HepG2 (cell line): Measurements from ENCODE around the gene CA10. TPM values are rescaled to one million over a fixed set of nuclear protein-coding genes. Genes with fewer than 3 reads are reported as not detected.

ENCODE experiments used
- ATAC-seq: fragments of 200-7000 bp; cut with Tn5 transposase; 3 replicates; pipeline ENCODE4 v1.9.1; 2020; ENCODE audit warnings: mild to moderate bottlenecking, moderate library complexity
- BruUV-seq: library from RNA; stranded (reverse); fragments of 400-500 nt; replicated peaks from 2 replicates; lab custom pipeline; 2021; lab: Mats Ljungman, UMichigan
- CTCF ChIA-PET: fragments of 300-600 bp; formaldehyde crosslinking; extraction: SDS; loops from one replicate; lab custom pipeline; 2021; ENCODE audit warnings: low total read pairs, inconsistent platforms, low intra/inter-chr PET ratio; lab: Yijun Ruan, JAX
- POLR2A ChIA-PET: fragments of 350-600 bp; sonication (Branson Sonifier 250); formaldehyde crosslinking; loops from one replicate; lab custom pipeline; 2020; ENCODE audit warnings: antibody characterized with exemption, inconsistent platforms; lab: Yijun Ruan, JAX
- DNase-seq: peaks from one replicate; pipeline ENCODE4 v3.0.0-alpha.2; 2015; ENCODE audit warnings: low spot score
- FAIRE-seq: peaks from 3 replicates; lab custom pipeline; 2011; peaks lifted over from hg19 to GRCh38; lab: Jason Lieb, UNC
- H2AFZ ChIP-seq: one replicate; pipeline ENCODE4 v1.6.1; 2011; ENCODE audit warnings: low read length, inconsistent platforms
- H3K27ac ChIP-seq: fragments of 300-600 bp; 3 replicates; pipeline ENCODE4 v1.8.0; 2011; ENCODE audit warnings: mixed run types, mild to moderate bottlenecking, mixed read lengths, low read length, inconsistent platforms; ENCODE audit not compliant: insufficient read depth; ENCODE audit errors: extremely low read length
- H3K27me3 ChIP-seq, 2 experiments: fragments of 200-600 bp in 1 of 2; 2 replicates in 1 of 2; 3 replicates in 1 of 2; pipeline versions ENCODE4 v1.6.0 to v1.8.0; 2011; ENCODE audit warnings: low read length in 2 of 2, mild to moderate bottlenecking in 2 of 2, moderate library complexity in 2 of 2, inconsistent platforms in 1 of 2; ENCODE audit not compliant: insufficient read depth in 2 of 2, control insufficient read depth in 1 of 2
- H3K36me3 ChIP-seq, 2 experiments: fragments of 200-600 bp in 1 of 2; replicated peaks in 1 of 2; 2 replicates in 1 of 2; 3 replicates in 1 of 2; pipeline versions ENCODE4 v1.5.1 to v1.8.0; 2011; ENCODE audit warnings: low read length in 2 of 2, inconsistent platforms in 1 of 2; ENCODE audit not compliant: insufficient read depth in 2 of 2, control insufficient read depth in 1 of 2
- H3K4me1 ChIP-seq: 2 replicates; pipeline ENCODE4 v1.5.1; 2012; ENCODE audit warnings: low read length, inconsistent platforms; ENCODE audit not compliant: insufficient read depth
- H3K4me2 ChIP-seq: 2 replicates; pipeline ENCODE4 v1.6.0; 2011; ENCODE audit warnings: low read depth, low read length, inconsistent platforms
- H3K4me3 ChIP-seq, 3 experiments: fragments of 200-600 bp in 1 of 3; sonication (generic), shearing (Covaris generic) in 1 of 3; replicated peaks in 1 of 3; 2 replicates each; pipeline ENCODE4 v1.5.1; 2011 to 2016; ENCODE audit warnings: low read length in 3 of 3, inconsistent platforms in 2 of 3, low read depth in 2 of 3, mild to moderate bottlenecking in 2 of 3, control low read depth in 1 of 3, mixed read lengths in 1 of 3; ENCODE audit not compliant: insufficient read depth in 1 of 3
- H3K79me2 ChIP-seq: one replicate; pipeline ENCODE4 v1.6.1; 2011; ENCODE audit warnings: low read length, inconsistent platforms; ENCODE audit not compliant: insufficient read depth
- H3K9ac ChIP-seq: 2 replicates; pipeline ENCODE4 v1.6.0; 2011; ENCODE audit warnings: mild to moderate bottlenecking, low read depth, low read length, inconsistent platforms; ENCODE audit not compliant: insufficient read depth
- H3K9me3 ChIP-seq: 2 replicates; pipeline ENCODE4 v1.5.1; 2012; ENCODE audit warnings: mild to moderate bottlenecking, low read length
- H4K20me1 ChIP-seq: 2 replicates; pipeline ENCODE4 v1.6.0; 2011; ENCODE audit warnings: inconsistent platforms, mild to moderate bottlenecking, low read length, moderate library complexity; ENCODE audit not compliant: insufficient read depth
- BORCS8-MEF2B ChIP-seq: sonication (generic); formaldehyde crosslinking; IDR thresholded peaks from 2 replicates; pipeline ENCODE4 v1.8.0; 2022; ENCODE audit warnings: mild to moderate bottlenecking, missing genetic modification reagents
- CREM ChIP-seq, 2 experiments: sonication (generic) in 1 of 2; formaldehyde crosslinking in 1 of 2; IDR thresholded peaks; 2 replicates each; pipeline versions ENCODE4 v1.4.0 to v1.6.1; 2016 to 2020; ENCODE audit warnings: antibody characterized with exemption in 1 of 2, mild to moderate bottlenecking in 1 of 2, missing genetic modification reagents in 1 of 2
- ELK4 ChIP-seq: sonication (generic); formaldehyde crosslinking; IDR thresholded peaks from 2 replicates; pipeline ENCODE4 v1.9.0; 2021; ENCODE audit warnings: missing genetic modification reagents, borderline replicate concordance
- HMGA1 ChIP-seq: sonication (generic); formaldehyde crosslinking; conservative IDR thresholded peaks from 2 replicates; pipeline ENCODE4 v1.4.0; 2020; ENCODE audit warnings: missing genetic modification reagents
- KLF11 ChIP-seq: IDR thresholded peaks from 2 replicates; pipeline ENCODE4 v1.6.1; 2016; ENCODE audit warnings: missing compliant biosample characterization
- MIXL1 ChIP-seq: IDR thresholded peaks from 2 replicates; pipeline ENCODE4 v1.6.1; 2016
- NPAS2 ChIP-seq: sonication (generic); formaldehyde crosslinking; IDR thresholded peaks from 2 replicates; pipeline ENCODE4 v1.8.0; 2022; ENCODE audit warnings: mild to moderate bottlenecking, missing genetic modification reagents, borderline replicate concordance
- TCF7 ChIP-seq: sonication (generic); IDR thresholded peaks from 2 replicates; pipeline ENCODE4 v1.6.1; 2016; ENCODE audit warnings: antibody characterized with exemption, low read depth
- ZMYM2 ChIP-seq: sonication (generic); formaldehyde crosslinking; IDR thresholded peaks from 2 replicates; pipeline ENCODE4 v1.8.0; 2022; ENCODE audit warnings: mild to moderate bottlenecking, missing genetic modification reagents
- ZNF17 ChIP-seq: sonication (generic); formaldehyde crosslinking; IDR thresholded peaks from 2 replicates; pipeline ENCODE4 v1.5.0; 2020; ENCODE audit warnings: mild to moderate bottlenecking, missing genetic modification reagents
- ZNF484 ChIP-seq: sonication (generic); formaldehyde crosslinking; IDR thresholded peaks from 2 replicates; pipeline ENCODE4 v1.5.1; 2020; ENCODE audit warnings: mild to moderate bottlenecking, low read depth, missing genetic modification reagents, borderline replicate concordance
- ZNF512 ChIP-seq: sonication (generic); formaldehyde crosslinking; IDR thresholded peaks from 2 replicates; pipeline ENCODE4 v1.4.0; 2020; ENCODE audit warnings: mild to moderate bottlenecking, missing genetic modification reagents
- ZNF550 ChIP-seq: sonication (generic); formaldehyde crosslinking; IDR thresholded peaks from 2 replicates; pipeline ENCODE4 v1.4.0; 2020; ENCODE audit warnings: mild to moderate bottlenecking, missing genetic modification reagents, borderline replicate concordance
- ZNF576 ChIP-seq: sonication (generic); formaldehyde crosslinking; IDR thresholded peaks from 2 replicates; pipeline ENCODE4 v1.4.0; 2020; ENCODE audit warnings: mild to moderate bottlenecking, missing genetic modification reagents
- ZNF746 ChIP-seq: sonication (generic); formaldehyde crosslinking; IDR thresholded peaks from 2 replicates; pipeline ENCODE4 v1.8.0; 2022; ENCODE audit warnings: mild to moderate bottlenecking, missing genetic modification reagents
- ZNF773 ChIP-seq: sonication (generic); formaldehyde crosslinking; IDR thresholded peaks from 2 replicates; pipeline ENCODE4 v1.4.0; 2020; ENCODE audit warnings: missing genetic modification reagents, borderline replicate concordance
- ZSCAN30 ChIP-seq: sonication (generic); formaldehyde crosslinking; IDR thresholded peaks from 2 replicates; pipeline ENCODE4 v1.5.0; 2020; ENCODE audit warnings: mild to moderate bottlenecking, missing genetic modification reagents
- WGBS: methylation state at CpG from one replicate; pipeline ENCODE4 v1.1.6; 2017; ENCODE audit warnings: low lambda C conversion rate; 5-methylcytosine and 5-hydroxymethylcytosine counted together
- in situ Hi-C: cut with HindIII; loops from 2 replicates; pipeline ENCODE4 v1.10.0; 2017; ENCODE audit warnings: low pct_unique_long_range_greater_than_20kb; ENCODE audit not compliant: extremely low pct_ligation_motif_present
- intact Hi-C: fragments of 100-400 bp; cut with micrococcal nuclease; formaldehyde crosslinking; loops from one replicate; pipeline ENCODE4 v1.10.0; 2022; ENCODE audit not compliant: unreplicated experiment
- polyA plus RNA-seq, 8 experiments: library from polyadenylated mRNA; depleted of rRNA in 3 of 8; stranded (reverse) in 7 of 8; unstranded in 1 of 8; fragments of >200 nt; fragmentation: Illumina TruSeq in 4 of 8; extraction: Trizol in 4 of 8; gene quantifications; 2 replicates each; pipeline versions ENCODE4 v1.2.1 to v1.2.3, GENCODE V29; 2011 to 2016; ENCODE audit warnings: low read depth in 4 of 8, missing spikeins in 1 of 8, mixed read lengths in 1 of 8; ENCODE audit not compliant: insufficient read depth in 1 of 8
- total RNA-seq, 5 experiments: library from RNA; depleted of rRNA; stranded (reverse); fragments of >200 nt; fragmentation: Illumina TruSeq; extraction: Trizol; gene quantifications; 2 replicates each; pipeline ENCODE4 v1.2.3, GENCODE V29; 2016; ENCODE audit warnings: low read depth in 1 of 5
- TF ChIP-seq, protein P1 (sequence below): sonication (generic); formaldehyde crosslinking; IDR thresholded peaks from 2 replicates; pipeline ENCODE4 v1.4.0; 2020; ENCODE audit warnings: low read depth, missing genetic modification reagents

Gene CA10
- total and polyA plus RNA-seq, 2 of the 13 experiments (the other 11 are each of a cell fraction or from before 2014, with no cell fraction given), result not detected

- intact Hi-C loops, result no loop called here
- no peak for ATAC-seq
- H3K4me2 ChIP-seq, result no peak overlapping the region
- BruUV-seq, result no TSS peak
- H3K4me1 ChIP-seq, result no peaks in the 10 kb centered on the region
- H3K9ac ChIP-seq, result no peak overlapping the region
- WGBS, result 0% methylated on average over 1 of the region's 1 CpG
- FAIRE-seq, result no peak
- no peaks in the 10 kb centered on the region for H3K36me3 ChIP-seq
- ChIA-PET POLR2A (no interaction called here), CTCF (no interaction called here)
- H3K9me3 ChIP-seq, result no peaks in the 10 kb centered on the region
- no peaks in the 10 kb centered on the region for H4K20me1 ChIP-seq
- H3K79me2 ChIP-seq, result no peaks in the 10 kb centered on the region
- TF ChIP-seq ZNF576 (CRISPR knock-in tag) (no peak), KLF11 (no peak), ZNF746 (CRISPR knock-in tag) (no peak), ZNF550 (CRISPR knock-in tag) (no peak), ZNF484 (CRISPR knock-in tag) (no peak), ZNF512 (no peak), ZMYM2 (CRISPR knock-in tag) (no peak), NPAS2 (CRISPR knock-in tag) (no peak), MIXL1 (CRISPR knock-in tag) (no peak), BORCS8-MEF2B (CRISPR knock-in tag) (no peak), ZNF17 (CRISPR knock-in tag) (no peak), CREM (IDR thresholded peaks at IDR 0.05) (no peak), CREM (CRISPR knock-in tag; IDR thresholded peaks at IDR 0.05) (no peak), ELK4 (CRISPR knock-in tag) (no peak), TCF7 (no peak), ZSCAN30 (CRISPR knock-in tag) (no peak), ZNF773 (CRISPR knock-in tag) (no peak), HMGA1 (CRISPR knock-in tag) (no peak)
- TF ChIP-seq, protein P1, sequence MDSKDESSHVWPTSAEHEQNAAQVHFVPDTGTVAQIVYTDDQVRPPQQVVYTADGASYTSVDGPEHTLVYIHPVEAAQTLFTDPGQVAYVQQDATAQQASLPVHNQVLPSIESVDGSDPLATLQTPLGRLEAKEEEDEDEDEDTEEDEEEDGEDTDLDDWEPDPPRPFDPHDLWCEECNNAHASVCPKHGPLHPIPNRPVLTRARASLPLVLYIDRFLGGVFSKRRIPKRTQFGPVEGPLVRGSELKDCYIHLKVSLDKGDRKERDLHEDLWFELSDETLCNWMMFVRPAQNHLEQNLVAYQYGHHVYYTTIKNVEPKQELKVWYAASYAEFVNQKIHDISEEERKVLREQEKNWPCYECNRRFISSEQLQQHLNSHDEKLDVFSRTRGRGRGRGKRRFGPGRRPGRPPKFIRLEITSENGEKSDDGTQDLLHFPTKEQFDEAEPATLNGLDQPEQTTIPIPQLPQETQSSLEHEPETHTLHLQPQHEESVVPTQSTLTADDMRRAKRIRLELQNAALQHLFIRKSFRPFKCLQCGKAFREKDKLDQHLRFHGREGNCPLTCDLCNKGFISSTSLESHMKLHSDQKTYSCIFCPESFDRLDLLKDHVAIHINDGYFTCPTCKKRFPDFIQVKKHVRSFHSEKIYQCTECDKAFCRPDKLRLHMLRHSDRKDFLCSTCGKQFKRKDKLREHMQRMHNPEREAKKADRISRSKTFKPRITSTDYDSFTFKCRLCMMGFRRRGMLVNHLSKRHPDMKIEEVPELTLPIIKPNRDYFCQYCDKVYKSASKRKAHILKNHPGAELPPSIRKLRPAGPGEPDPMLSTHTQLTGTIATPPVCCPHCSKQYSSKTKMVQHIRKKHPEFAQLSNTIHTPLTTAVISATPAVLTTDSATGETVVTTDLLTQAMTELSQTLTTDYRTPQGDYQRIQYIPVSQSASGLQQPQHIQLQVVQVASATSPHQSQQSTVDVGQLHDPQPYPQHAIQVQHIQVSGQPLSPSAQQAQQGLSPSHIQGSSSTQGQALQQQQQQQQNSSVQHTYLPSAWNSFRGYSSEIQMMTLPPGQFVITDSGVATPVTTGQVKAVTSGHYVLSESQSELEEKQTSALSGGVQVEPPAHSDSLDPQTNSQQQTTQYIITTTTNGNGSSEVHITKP (CRISPR knock-in tag), result no peak
- no peaks in the 10 kb centered on the region for H3K27me3 ChIP-seq
- in situ Hi-C loops, result no loop called here
- DNase-seq, result no peak
- no peak overlapping the region for H3K4me3 ChIP-seq
- H2AFZ ChIP-seq, result no peak overlapping the region
- H3K27ac ChIP-seq, result no peak overlapping the region
Observed at GRCh38 chr17:51830451-51830850, 328.1 kb downstream of the CA10 start.
